Endothelial cell of umbilical vein (primary cell): ENCODE measurements around the gene LAMTOR5. TPM values are rescaled to one million over a fixed set of nuclear protein-coding genes. Genes with fewer than 3 reads are reported as not detected.

Experiments
- BruUV-seq: library from RNA; stranded (reverse); fragments of 400-500 nt; replicated peaks from 2 replicates; lab custom pipeline; 2021; lab: Mats Ljungman, UMichigan
- CTCF ChIA-PET: fragments of 300-600, 350-600 bp; sonication (Branson Sonifier 250); formaldehyde crosslinking; loops from one replicate; lab custom pipeline; 2021; ENCODE audit warnings: antibody characterized with exemption, inconsistent platforms; lab: Charles Lee
- POLR2A ChIA-PET: fragments of 300-600, 350-600 bp; sonication (Branson Sonifier 250); formaldehyde crosslinking; loops from one replicate; lab custom pipeline; 2021; ENCODE audit warnings: antibody characterized with exemption, inconsistent platforms; lab: Charles Lee
- DNase-seq: peaks from one replicate; pipeline ENCODE4 v3.0.0-alpha.2; 2011; ENCODE audit warnings: low read depth, low spot score
- FAIRE-seq: peaks from 2 replicates; lab custom pipeline; 2011; peaks lifted over from hg19 to GRCh38; lab: Jason Lieb, UNC
- H2AFZ ChIP-seq: 2 replicates; pipeline ENCODE4 v1.6.0; 2012; ENCODE audit warnings: low read depth, low read length, control low read depth, inconsistent platforms
- H3K27ac ChIP-seq: 2 replicates; pipeline ENCODE4 v1.5.1; 2011; ENCODE audit warnings: low read depth, mild to moderate bottlenecking, control low read depth, low read length, moderate library complexity; ENCODE audit not compliant: insufficient read depth
- H3K27me3 ChIP-seq, 2 experiments: 2 replicates each; pipeline versions ENCODE4 v1.6.0 to v1.6.1; 2011; ENCODE audit warnings: low read length in 2 of 2, mixed read lengths in 1 of 2; ENCODE audit not compliant: control insufficient read depth in 2 of 2, insufficient read depth in 2 of 2
- H3K36me3 ChIP-seq, 2 experiments: 2 replicates in 1 of 2; 3 replicates in 1 of 2; pipeline ENCODE4 v1.5.1; 2011; ENCODE audit warnings: low read length in 2 of 2, mild to moderate bottlenecking in 1 of 2, moderate library complexity in 1 of 2; ENCODE audit not compliant: control insufficient read depth in 2 of 2, insufficient read depth in 2 of 2; ENCODE audit errors: extremely low read depth in 1 of 2
- H3K4me1 ChIP-seq: 3 replicates; pipeline ENCODE4 v1.5.1; 2011; ENCODE audit warnings: mild to moderate bottlenecking, low read length; ENCODE audit not compliant: control insufficient read depth, insufficient read depth; ENCODE audit errors: extremely low read depth
- H3K4me2 ChIP-seq: 2 replicates; pipeline ENCODE4 v1.6.1; 2011; ENCODE audit warnings: low read length, control low read depth, mixed read lengths; ENCODE audit not compliant: insufficient read depth
- H3K4me3 ChIP-seq, 3 experiments: fragments of 200-600 bp in 1 of 3; sonication (generic), shearing (Covaris generic) in 1 of 3; replicated peaks in 1 of 3; 2 replicates each; pipeline ENCODE4 v1.5.1; 2011 to 2016; ENCODE audit warnings: control low read depth in 3 of 3, low read length in 3 of 3, mild to moderate bottlenecking in 2 of 3, inconsistent platforms in 1 of 3, low read depth in 1 of 3, moderate library complexity in 1 of 3; ENCODE audit not compliant: insufficient read depth in 1 of 3
- H3K79me2 ChIP-seq: 2 replicates; pipeline ENCODE4 v1.6.0; 2012; ENCODE audit warnings: low read length, inconsistent platforms; ENCODE audit not compliant: control insufficient read depth, insufficient read depth
- H3K9ac ChIP-seq: replicated peaks from 2 replicates; pipeline ENCODE3; 2011; ENCODE audit warnings: low read length, control low read depth; ENCODE audit not compliant: insufficient read depth; ENCODE audit errors: extremely low read depth
- H3K9me1 ChIP-seq: replicated peaks from 3 replicates; pipeline ENCODE4 v1.6.0; 2011; ENCODE audit warnings: mild to moderate bottlenecking, low read length; ENCODE audit not compliant: control insufficient read depth, insufficient read depth; ENCODE audit errors: extremely low read depth
- H3K9me3 ChIP-seq: replicated peaks from 2 replicates; pipeline ENCODE4 v1.5.1; 2012; ENCODE audit warnings: low read length, inconsistent platforms; ENCODE audit not compliant: control insufficient read depth, insufficient read depth
- H4K20me1 ChIP-seq: replicated peaks from 2 replicates; pipeline ENCODE3; 2011; ENCODE audit warnings: mild to moderate bottlenecking, low read length; ENCODE audit not compliant: control insufficient read depth, insufficient read depth; ENCODE audit errors: extremely low read depth
- CTCF ChIP-seq, 2 donors: IDR thresholded peaks; 1 replicate in 1 of 2; 2 replicates in 1 of 2; pipeline ENCODE4 v1.5.1; 2011; ENCODE audit warnings: low read length in 2 of 2, mild to moderate bottlenecking in 2 of 2, moderate library complexity in 2 of 2, control low read depth in 1 of 2, inconsistent platforms in 1 of 2, low read depth in 1 of 2; ENCODE audit not compliant: insufficient read depth in 1 of 2; ENCODE audit errors: extremely low read depth in 1 of 2
- EZH2 ChIP-seq: IDR thresholded peaks from 2 replicates; pipeline ENCODE4 v1.6.1; 2012; ENCODE audit warnings: borderline replicate concordance, low read depth, mild to moderate bottlenecking, moderate library complexity, low read length, inconsistent platforms; ENCODE audit not compliant: severe bottlenecking
- FOS ChIP-seq: IDR thresholded peaks from 2 replicates; pipeline ENCODE4 v1.6.1; 2011; ENCODE audit warnings: mild to moderate bottlenecking, low read length, moderate library complexity, borderline replicate concordance; ENCODE audit not compliant: insufficient read depth
- GATA2 ChIP-seq: IDR thresholded peaks from 2 replicates; pipeline ENCODE4 v1.7.0; 2011; ENCODE audit warnings: low read depth, mild to moderate bottlenecking, moderate library complexity, mixed read lengths, low read length; ENCODE audit not compliant: insufficient read length, insufficient read depth
- JUN ChIP-seq: IDR thresholded peaks from 2 replicates; pipeline ENCODE4 v1.6.1; 2011; ENCODE audit warnings: borderline replicate concordance, low read depth; ENCODE audit not compliant: insufficient read length, insufficient read depth
- MYC ChIP-seq: IDR thresholded peaks from one replicate; pipeline ENCODE4 v1.6.1; 2011; ENCODE audit warnings: mild to moderate bottlenecking, low read depth, low read length
- POLR2A ChIP-seq: IDR thresholded peaks from 2 replicates; pipeline ENCODE4 v1.6.1; 2012; ENCODE audit warnings: low read depth, mild to moderate bottlenecking, control low read depth, low read length
- POLR2AphosphoS5 ChIP-seq: IDR thresholded peaks from 2 replicates; pipeline ENCODE4 v1.6.1; 2012; ENCODE audit warnings: low read depth, mild to moderate bottlenecking, control low read depth, low read length, moderate library complexity; ENCODE audit not compliant: insufficient read depth
- dilution Hi-C: fragments of 300-500 bp; cut with MboI; formaldehyde crosslinking; loops from one replicate; pipeline ENCODE4 v1.15.0; 2019; ENCODE audit warnings: low sequenced_read_pairs; ENCODE audit not compliant: extremely low pct_ligation_motif_present
- intact Hi-C: fragments of 100-400 bp; cut with micrococcal nuclease; formaldehyde crosslinking; loops from one replicate; pipeline ENCODE4 v1.10.0; 2022
- polyA plus RNA-seq, 4 experiments: library from polyadenylated mRNA; depleted of rRNA in 3 of 4; stranded (reverse) in 3 of 4; unstranded in 1 of 4; fragments of >200 nt; gene quantifications; 2 replicates each; pipeline versions ENCODE4 v1.2.1 to v1.2.3, GENCODE V29; 2011 to 2012; ENCODE audit warnings: missing spikeins in 1 of 4
- total RNA-seq: library from RNA; stranded (reverse); gene quantifications from 2 replicates; pipeline ENCODE4 v1.2.3, GENCODE V29; 2021
- TF ChIP-seq, protein P1 (sequence below): IDR thresholded peaks from 2 replicates; pipeline ENCODE4 v1.6.1; 2011; ENCODE audit not compliant: insufficient read depth, insufficient read length

Gene LAMTOR5
- total and polyA plus RNA-seq, 2 donors (not counting 3 experiments of a cell fraction or from before 2014, with no cell fraction given): 150 to 503 TPM

DNA sequence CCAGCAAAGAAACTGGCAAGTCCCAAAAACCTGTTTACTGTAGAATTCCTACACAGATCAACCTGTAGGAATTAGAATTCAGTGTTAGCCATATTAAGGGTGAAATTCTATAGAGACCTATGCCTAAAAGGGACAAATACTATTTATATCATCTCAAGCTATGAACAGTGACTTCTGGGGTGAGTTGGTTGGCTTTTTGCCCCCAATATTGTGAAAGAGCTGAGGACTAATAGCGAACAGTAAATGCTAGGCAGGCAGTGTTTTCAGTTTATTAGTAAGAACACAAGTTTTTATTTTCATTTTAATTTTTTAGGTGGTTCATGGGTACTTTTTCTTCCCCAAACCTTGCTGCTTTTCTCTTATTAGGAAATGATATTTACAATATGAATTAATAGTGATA lies 32.0 kb downstream of the LAMTOR5 start:
- DNase-seq (no peak), FAIRE-seq (no peak)
- dilution Hi-C loops: no loop called here
- peaks cover 2 to 3% of the 10 kb centered on the region in 2 experiments for H3K36me3 ChIP-seq
- no peaks in the 10 kb centered on the region for H4K20me1 ChIP-seq
- TF ChIP-seq CTCF (IDR thresholded peaks at IDR 0.05; ENCODE audit: extremely low read depth in 1 of 2, insufficient read depth in 1 of 2, low read depth in 1 of 2, low read length in 2 of 2): no peak
- TF ChIP-seq GATA2: no peak
- TF ChIP-seq POLR2AphosphoS5: no peak
- no peak for TF ChIP-seq EZH2
- TF ChIP-seq FOS: no peak
- no peak for TF ChIP-seq JUN
- no peak for TF ChIP-seq POLR2A
- no peak for TF ChIP-seq MYC
- TF ChIP-seq, protein P1, sequence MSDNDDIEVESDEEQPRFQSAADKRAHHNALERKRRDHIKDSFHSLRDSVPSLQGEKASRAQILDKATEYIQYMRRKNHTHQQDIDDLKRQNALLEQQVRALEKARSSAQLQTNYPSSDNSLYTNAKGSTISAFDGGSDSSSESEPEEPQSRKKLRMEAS: no peak
- H3K9me3 ChIP-seq: no peaks in the 10 kb centered on the region
- H3K9me1 ChIP-seq: no peaks in the 10 kb centered on the region
- intact Hi-C loops: no loop called here
- H3K4me1 ChIP-seq: peaks cover 3% of the 10 kb centered on the region
- POLR2A ChIA-PET: no interaction called here
- H3K27me3 ChIP-seq: no peaks in the 10 kb centered on the region
- H3K9ac ChIP-seq: no peak overlapping the region
- no peak overlapping the region for H3K27ac ChIP-seq
- CTCF ChIA-PET: no interaction called here
- no peak overlapping the region for H3K4me3 ChIP-seq
- no peak overlapping the region for H3K4me2 ChIP-seq
- BruUV-seq: no TSS peak
- no peak overlapping the region for H2AFZ ChIP-seq
- H3K79me2 ChIP-seq: peaks cover 4% of the 10 kb centered on the region
